Esophagus muscularis mucosa (tissue), 4 donors: Measurements from ENCODE around the gene NADSYN1. TPM values are rescaled to one million over a fixed set of nuclear protein-coding genes. Genes with fewer than 3 reads are reported as not detected.

Experiments used
- DNase-seq: peaks from one replicate; pipeline ENCODE4 v3.0.0-alpha.2; 2017; ENCODE audit errors: extremely low spot score
- H3K27ac ChIP-seq, 4 donors: fragments of 200-600 bp; sonication (generic); replicated peaks in 1 of 4; 1 replicate in 3 of 4; 2 replicates in 1 of 4; pipeline ENCODE4 v1.5.1; 2016 to 2019; ENCODE audit warnings: mild to moderate bottlenecking in 1 of 4
- H3K27me3 ChIP-seq, 4 donors: fragments of 200-600 bp; sonication (generic); one replicate each; pipeline versions ENCODE4 v1.5.1 to v1.6.0; 2016 to 2019
- H3K36me3 ChIP-seq, 4 donors: fragments of 200-600 bp; sonication (generic); one replicate each; pipeline ENCODE4 v1.5.1; 2016 to 2019
- H3K4me1 ChIP-seq, 4 donors: fragments of 200-600 bp; sonication (generic); one replicate each; pipeline ENCODE4 v1.5.1; 2016 to 2019
- H3K4me3 ChIP-seq, 4 donors: fragments of 200-600 bp; sonication (generic); 1 replicate in 2 of 4; 2 replicates in 2 of 4; pipeline ENCODE4 v1.5.1; 2016 to 2019; ENCODE audit warnings: mild to moderate bottlenecking in 4 of 4, moderate library complexity in 1 of 4
- H3K9me3 ChIP-seq, 4 donors: fragments of 200-600 bp; sonication (generic); 1 replicate in 3 of 4; 2 replicates in 1 of 4; pipeline ENCODE4 v1.5.1; 2016 to 2019
- CTCF ChIP-seq, 3 experiments: fragments of 200-600 bp in 2 of 3; fragments of 450-650 bp in 1 of 3; sonication (generic) in 2 of 3; IDR thresholded peaks; one replicate each; pipeline ENCODE4 v1.5.1; 2017 to 2019; ENCODE audit warnings: antibody characterized with exemption in 3 of 3, mild to moderate bottlenecking in 2 of 3, moderate library complexity in 1 of 3
- EP300 ChIP-seq: sonication (generic); formaldehyde crosslinking; IDR thresholded peaks from one replicate; pipeline ENCODE4 v1.6.1; 2017; ENCODE audit warnings: antibody characterized with exemption
- POLR2A ChIP-seq: fragments of 450-650 bp; IDR thresholded peaks from one replicate; pipeline ENCODE4 v1.6.1; 2017; ENCODE audit warnings: antibody characterized with exemption, moderate library complexity, mild to moderate bottlenecking, low read depth
- POLR2AphosphoS5 ChIP-seq, 2 donors: sonication (generic); formaldehyde crosslinking; IDR thresholded peaks; one replicate each; pipeline ENCODE4 v1.6.1; 2017; ENCODE audit warnings: antibody characterized with exemption in 2 of 2
- WGBS: methylation state at CpG from one replicate; pipeline ENCODE4 v1.1.5; 2018; 5-methylcytosine and 5-hydroxymethylcytosine counted together
- intact Hi-C: fragments of 100-400 bp; cut with DNase I; formaldehyde crosslinking; loops from one replicate; pipeline ENCODE4 v1.15.1; 2023
- total RNA-seq, 4 donors: library from RNA; depleted of rRNA; stranded (reverse); fragments of >200 nt; gene quantifications; one replicate each; pipeline versions ENCODE4 v1.1.0 to v1.2.1, GENCODE V29; 2016

NADSYN1 gene
- total RNA-seq, 4 donors from 2014 or later = 38.4 to 44.4 (median 42.2) TPM

GRCh38 chr11:71484248-71485062 is 31.5 kb downstream of the NADSYN1 start:
- no peak for TF ChIP-seq POLR2A
- DNase-seq = no peak
- intact Hi-C loops = no loop called here
- H3K36me3 ChIP-seq = peaks cover 63 to 86% (median 76%) of the 10 kb centered on the region in 4 donors
- no peak overlapping the region for H3K27ac ChIP-seq
- no peak overlapping the region for H3K4me3 ChIP-seq
- no peaks in the 10 kb centered on the region for H3K4me1 ChIP-seq
- no peaks in the 10 kb centered on the region for H3K27me3 ChIP-seq
- 92% methylated on average over 23 of the region's 23 CpGs for WGBS
- no peaks in the 10 kb centered on the region for H3K9me3 ChIP-seq

GRCh38 chr11:71485063-71485399 is 32.0 kb downstream of the NADSYN1 start:
- Histone ChIP-seq H3K9me3 (no peaks in the 10 kb centered on the region), H3K4me3 (no peak overlapping the region), H3K27ac (no peak overlapping the region), H3K4me1 (no peaks in the 10 kb centered on the region), H3K27me3 (no peaks in the 10 kb centered on the region), H3K36me3 (peaks cover 57 to 86% (median 75%) of the 10 kb centered on the region in 4 donors)
- intact Hi-C loops = no loop called here
- WGBS = 91% methylated on average over 4 of the region's 6 CpGs
- no peak for DNase-seq
- TF ChIP-seq CTCF (IDR thresholded peaks at IDR 0.05) (no peak), POLR2AphosphoS5 (IDR thresholded peaks at IDR 0.05) (no peak), EP300 (no peak), POLR2A (no peak)

GRCh38 chr11:71485466-71485865 is 32.5 kb downstream of the NADSYN1 start:
- H3K27ac ChIP-seq = no peak overlapping the region
- peaks cover 56 to 86% (median 75%) of the 10 kb centered on the region in 4 donors for H3K36me3 ChIP-seq
- TF ChIP-seq EP300 (no peak), CTCF (IDR thresholded peaks at IDR 0.05) (no peak), POLR2A (no peak)
- intact Hi-C loops = no loop called here
- no peaks in the 10 kb centered on the region for H3K27me3 ChIP-seq
- DNase-seq = no peak
- 98% methylated on average over 18 of the region's 18 CpGs for WGBS
- H3K4me3 ChIP-seq = no peak overlapping the region
- H3K9me3 ChIP-seq = no peaks in the 10 kb centered on the region
- no peaks in the 10 kb centered on the region for H3K4me1 ChIP-seq

GRCh38 chr11:71486320-71486719 is 33.3 kb downstream of the NADSYN1 start:
- TF ChIP-seq POLR2A = no peak
- no peak for TF ChIP-seq CTCF (IDR thresholded peaks at IDR 0.05)
- Histone ChIP-seq H3K4me1 (no peaks in the 10 kb centered on the region), H3K27me3 (no peaks in the 10 kb centered on the region), H3K36me3 (peaks cover 56 to 86% (median 75%) of the 10 kb centered on the region in 4 donors), H3K9me3 (no peaks in the 10 kb centered on the region), H3K4me3 (no peak overlapping the region), H3K27ac (no peak overlapping the region)
- WGBS = 94% methylated on average over 1 of the region's 1 CpG
- intact Hi-C loops = no loop called here
- DNase-seq = no peak

- no peak for DNase-seq
These were observed 35.8 kb downstream of the NADSYN1 start for GRCh38 chr11:71488681-71489270.

More at GRCh38 chr11:71488681-71489270, 35.8 kb downstream of the NADSYN1 start:
- Histone ChIP-seq H3K9me3 (no peaks in the 10 kb centered on the region), H3K27ac (no peak overlapping the region), H3K4me1 (no peaks in the 10 kb centered on the region), H3K27me3 (no peaks in the 10 kb centered on the region), H3K4me3 (no peak overlapping the region), H3K36me3 (peaks cover 52 to 86% (median 66%) of the 10 kb centered on the region in 4 donors)
- intact Hi-C loops = no loop called here
- 77% methylated on average over 6 of the region's 6 CpGs for WGBS
- TF ChIP-seq POLR2A (no peak), POLR2AphosphoS5 (IDR thresholded peaks at IDR 0.05) (no peak), EP300 (no peak), CTCF (IDR thresholded peaks at IDR 0.05) (no peak)
